Hematopoietic multipotent progenitor cell (in vitro differentiated cells): ENCODE measurements around the gene NEMP2. TPM values are rescaled to one million over a fixed set of nuclear protein-coding genes. Genes with fewer than 3 reads are reported as not detected.
A peak's percentile ranks its signal among the peaks of the same experiment; 100 is the strongest.
"Not testable (repeated sequence)": the region's sequence is repeated elsewhere in the genome, so short reads cannot be mapped to it uniquely, and the experiment has no call there.

Source experiments
- DNase-seq, 3 donors: peaks; one replicate each; pipeline ENCODE4 v3.0.0-alpha.2; 2011 to 2015; ENCODE audit warnings: low read depth in 2 of 3, low spot score in 2 of 3
- total RNA-seq: library from RNA; depleted of rRNA; stranded (reverse); fragments of >200 nt; gene quantifications from one replicate; pipeline ENCODE4 v1.2.3, GENCODE V29; 2012

The NEMP2 gene
- total RNA-seq, 1 donor = 6.2 TPM

- no peak for DNase-seq
These were observed 37.1 kb downstream of the NEMP2 start for GRCh38 chr2:190497428-190497827.

GRCh38 chr2:190494600-190495227, 39.8 kb downstream of the NEMP2 start:
- not testable (repeated sequence) for DNase-seq

GRCh38 chr2:190493095-190493494, 41.4 kb downstream of the NEMP2 start:
- no peak for DNase-seq

GRCh38 chr2:190490502-190490901, 44.0 kb downstream of the NEMP2 start:
- DNase-seq = no peak

GRCh38 chr2:190489475-190489874, 45.0 kb downstream of the NEMP2 start:
- no peak for DNase-seq

GRCh38 chr2:190488516-190489233, 45.8 kb downstream of the NEMP2 start:
- DNase-seq = no peak

GRCh38 chr2:190486037-190486623, 48.4 kb downstream of the NEMP2 start:
- no peak for DNase-seq

- DNase-seq = no peak
These were observed 52.1 kb downstream of the NEMP2 start for GRCh38 chr2:190482451-190482850.

GRCh38 chr2:190481339-190481738, 53.2 kb downstream of the NEMP2 start:
- DNase-seq = no peak

GRCh38 chr2:190478572-190479195, 55.8 kb downstream of the NEMP2 start:
- DNase-seq = no peak

- DNase-seq = peak in 1 of 3 donors; percentile 11
These were observed 56.7 kb downstream of the NEMP2 start for GRCh38 chr2:190477661-190478454.

- no peak for DNase-seq
These were observed 64.2 kb downstream of the NEMP2 start for GRCh38 chr2:190470256-190470826.

- peak in 2 of 3 donors; percentile 85 to 95 for DNase-seq
These were observed 64.8 kb downstream of the NEMP2 start for GRCh38 chr2:190469771-190470170.

GRCh38 chr2:190468814-190469569, 65.5 kb downstream of the NEMP2 start:
- peak in 2 of 3 donors; percentile 83 to 90 for DNase-seq

GRCh38 chr2:190468354-190468753, 66.2 kb downstream of the NEMP2 start:
- not testable (repeated sequence) for DNase-seq

- peak in 1 of 3 donors; percentile 15 for DNase-seq
These were observed 66.9 kb downstream of the NEMP2 start for GRCh38 chr2:190467575-190468083.

GRCh38 chr2:190466819-190467446, 67.6 kb downstream of the NEMP2 start:
- DNase-seq = no peak

- no peak for DNase-seq
These were observed 69.5 kb downstream of the NEMP2 start for GRCh38 chr2:190465060-190465459.

GRCh38 chr2:190462611-190463010, 71.9 kb downstream of the NEMP2 start:
- no peak for DNase-seq
